B cell (primary cell): ENCODE measurements around the gene ZMAT2.

Experiments
- EZH2 ChIP-seq: IDR thresholded peaks from 2 replicates; pipeline ENCODE4 v1.6.1; 2012; ENCODE audit warnings: borderline replicate concordance, low read depth, mild to moderate bottlenecking, moderate library complexity, low read length; ENCODE audit not compliant: insufficient read depth, poor library complexity, severe bottlenecking
- TF ChIP-seq, protein P1 (sequence below): fragments of 200-600 bp; IDR thresholded peaks from one replicate; pipeline ENCODE4 v1.8.0; 2022; ENCODE audit warnings: antibody characterized with exemption, mild to moderate bottlenecking

- TF ChIP-seq, protein P1, sequence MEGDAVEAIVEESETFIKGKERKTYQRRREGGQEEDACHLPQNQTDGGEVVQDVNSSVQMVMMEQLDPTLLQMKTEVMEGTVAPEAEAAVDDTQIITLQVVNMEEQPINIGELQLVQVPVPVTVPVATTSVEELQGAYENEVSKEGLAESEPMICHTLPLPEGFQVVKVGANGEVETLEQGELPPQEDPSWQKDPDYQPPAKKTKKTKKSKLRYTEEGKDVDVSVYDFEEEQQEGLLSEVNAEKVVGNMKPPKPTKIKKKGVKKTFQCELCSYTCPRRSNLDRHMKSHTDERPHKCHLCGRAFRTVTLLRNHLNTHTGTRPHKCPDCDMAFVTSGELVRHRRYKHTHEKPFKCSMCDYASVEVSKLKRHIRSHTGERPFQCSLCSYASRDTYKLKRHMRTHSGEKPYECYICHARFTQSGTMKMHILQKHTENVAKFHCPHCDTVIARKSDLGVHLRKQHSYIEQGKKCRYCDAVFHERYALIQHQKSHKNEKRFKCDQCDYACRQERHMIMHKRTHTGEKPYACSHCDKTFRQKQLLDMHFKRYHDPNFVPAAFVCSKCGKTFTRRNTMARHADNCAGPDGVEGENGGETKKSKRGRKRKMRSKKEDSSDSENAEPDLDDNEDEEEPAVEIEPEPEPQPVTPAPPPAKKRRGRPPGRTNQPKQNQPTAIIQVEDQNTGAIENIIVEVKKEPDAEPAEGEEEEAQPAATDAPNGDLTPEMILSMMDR: no peak
- no peak for TF ChIP-seq EZH2
These were observed 36.3 kb upstream of the ZMAT2 start for GRCh38 chr5:140664030-140664358.
